H1 (cell line): ENCODE measurements around the gene PLCH2. TPM values are rescaled to one million over a fixed set of nuclear protein-coding genes. Genes with fewer than 3 reads are reported as not detected.

Experiments used
- CTCF ChIA-PET: fragments of 300-600 bp; sonication (Branson Sonifier 250); formaldehyde crosslinking; loops from one replicate; lab custom pipeline; 2021; ENCODE audit not compliant: partially characterized antibody; lab: Charles Lee
- POLR2A ChIA-PET: fragments of 300-600 bp; sonication (Branson Sonifier 250); formaldehyde crosslinking; loops from one replicate; lab custom pipeline; 2021; ENCODE audit warnings: inconsistent platforms; ENCODE audit not compliant: partially characterized antibody; lab: Charles Lee
- DNase-seq, 2 experiments: peaks; one replicate each; pipeline versions ENCODE4 v3.0.0 to v3.0.0-alpha.2; 2010 to 2022; ENCODE audit warnings: low spot score in 2 of 2, low read depth in 1 of 2, mixed read lengths in 1 of 2
- FAIRE-seq: peaks from 2 replicates; lab custom pipeline; 2011; peaks lifted over from hg19 to GRCh38; lab: Jason Lieb, UNC
- H2AFZ ChIP-seq: 2 replicates; pipeline ENCODE4 v1.8.1; 2012; ENCODE audit warnings: low read length, inconsistent platforms
- H2AK5ac ChIP-seq: 2 replicates; pipeline ENCODE4 v1.6.1; 2013; ENCODE audit warnings: low read depth, low read length
- H2BK120ac ChIP-seq: replicated peaks from 2 replicates; pipeline ENCODE3; 2013; ENCODE audit warnings: low read depth, low read length, inconsistent platforms
- H2BK12ac ChIP-seq: 2 replicates; pipeline ENCODE4 v1.6.1; 2013; ENCODE audit warnings: low read depth, low read length
- H2BK15ac ChIP-seq: 2 replicates; pipeline ENCODE4 v1.6.1; 2013; ENCODE audit warnings: low read length
- H2BK20ac ChIP-seq: 2 replicates; pipeline ENCODE4 v1.6.1; 2013; ENCODE audit warnings: low read length
- H2BK5ac ChIP-seq: 2 replicates; pipeline ENCODE4 v1.6.1; 2013; ENCODE audit warnings: low read depth, low read length
- H3K14ac ChIP-seq: 2 replicates; pipeline ENCODE4 v1.6.1; 2013; ENCODE audit warnings: inconsistent platforms; ENCODE audit not compliant: insufficient read length
- H3K18ac ChIP-seq: 2 replicates; pipeline ENCODE4 v1.6.1; 2013; ENCODE audit warnings: low read length; ENCODE audit errors: extremely low read depth
- H3K23ac ChIP-seq: 2 replicates; pipeline ENCODE4 v1.6.1; 2013; ENCODE audit warnings: inconsistent platforms; ENCODE audit not compliant: insufficient read length
- H3K23me2 ChIP-seq: 2 replicates; pipeline ENCODE4 v1.6.1; 2013; ENCODE audit warnings: low read depth, low read length
- H3K27ac ChIP-seq: 2 replicates; pipeline ENCODE4 v1.6.1; 2011; ENCODE audit warnings: low read depth, low read length, inconsistent platforms
- H3K27me3 ChIP-seq, 4 experiments: replicated peaks in 1 of 4; 1 replicate in 1 of 4; 2 replicates in 3 of 4; pipeline versions ENCODE4 v1.6.1 to v1.8.1; 2011 to 2013; ENCODE audit warnings: low read length in 3 of 4, mild to moderate bottlenecking in 3 of 4, inconsistent platforms in 2 of 4, mixed read lengths in 2 of 4, moderate library complexity in 1 of 4; ENCODE audit not compliant: control insufficient read depth in 3 of 4, insufficient read depth in 3 of 4; ENCODE audit errors: extremely low read depth in 1 of 4
- H3K36me3 ChIP-seq, 4 experiments: 2 replicates each; pipeline versions ENCODE4 v1.6.1 to v1.8.1; 2011 to 2013; ENCODE audit warnings: mild to moderate bottlenecking in 4 of 4, low read length in 3 of 4, moderate library complexity in 2 of 4, control low read depth in 1 of 4, inconsistent platforms in 1 of 4; ENCODE audit not compliant: insufficient read depth in 4 of 4, control insufficient read depth in 2 of 4
- H3K4ac ChIP-seq: replicated peaks from 2 replicates; pipeline ENCODE3; 2013; ENCODE audit warnings: low read length, low read depth, mixed read lengths, inconsistent platforms; ENCODE audit not compliant: insufficient read length
- H3K4me1 ChIP-seq, 4 experiments: replicated peaks in 1 of 4; 1 replicate in 1 of 4; 2 replicates in 3 of 4; pipeline versions ENCODE4 v1.6.1 to v1.8.1; 2011 to 2013; ENCODE audit warnings: low read length in 3 of 4, inconsistent platforms in 2 of 4, mixed read lengths in 1 of 4; ENCODE audit not compliant: insufficient read depth in 4 of 4, control insufficient read depth in 3 of 4
- H3K4me2 ChIP-seq, 2 experiments: 2 replicates each; pipeline versions ENCODE4 v1.6.1 to v1.8.1; 2011 to 2013; ENCODE audit warnings: low read depth in 2 of 2, low read length in 2 of 2, control low read depth in 1 of 2, inconsistent platforms in 1 of 2, mild to moderate bottlenecking in 1 of 2; ENCODE audit not compliant: insufficient read depth in 1 of 2
- H3K4me3 ChIP-seq, 4 experiments: fragments of 200-600, 300-600 bp in 1 of 4; sonication (generic), shearing (Covaris generic), sonication (Bioruptor Twin) in 1 of 4; 2 replicates each; pipeline versions ENCODE4 v1.5.1 to v1.8.1; 2011 to 2016; ENCODE audit warnings: low read length in 4 of 4, low read depth in 3 of 4, control low read depth in 2 of 4, inconsistent platforms in 2 of 4, mild to moderate bottlenecking in 2 of 4, mixed read lengths in 1 of 4, moderate library complexity in 1 of 4; ENCODE audit not compliant: insufficient read depth in 2 of 4; ENCODE audit errors: extremely low read depth in 1 of 4
- H3K56ac ChIP-seq: replicated peaks from 2 replicates; pipeline ENCODE3; 2013; ENCODE audit warnings: low read depth, mild to moderate bottlenecking, mixed read lengths, low read length, inconsistent platforms; ENCODE audit not compliant: insufficient read length
- H3K79me1 ChIP-seq: 2 replicates; pipeline ENCODE4 v1.6.1; 2013; ENCODE audit warnings: low read depth, low read length, control low read depth
- H3K79me2 ChIP-seq, 2 experiments: 2 replicates each; pipeline versions ENCODE4 v1.6.1 to v1.8.1; 2012 to 2013; ENCODE audit warnings: low read length in 2 of 2, mild to moderate bottlenecking in 2 of 2, inconsistent platforms in 1 of 2; ENCODE audit not compliant: insufficient read depth in 2 of 2, control insufficient read depth in 1 of 2
- H3K9ac ChIP-seq, 4 experiments: replicated peaks in 1 of 4; 1 replicate in 1 of 4; 2 replicates in 3 of 4; pipeline versions ENCODE4 v1.6.1 to v1.8.1; 2011 to 2013; ENCODE audit warnings: low read depth in 3 of 4, low read length in 3 of 4, control low read depth in 2 of 4, mild to moderate bottlenecking in 2 of 4, moderate library complexity in 2 of 4, inconsistent platforms in 1 of 4; ENCODE audit errors: extremely low read depth in 1 of 4
- H3K9me3 ChIP-seq, 2 experiments: 2 replicates each; pipeline versions ENCODE4 v1.6.1 to v1.8.1; 2012 to 2013; ENCODE audit warnings: mild to moderate bottlenecking in 2 of 2, moderate library complexity in 2 of 2, control low read depth in 1 of 2, inconsistent platforms in 1 of 2, low read depth in 1 of 2, low read length in 1 of 2, mixed read lengths in 1 of 2; ENCODE audit not compliant: insufficient read depth in 2 of 2
- H4K20me1 ChIP-seq, 2 experiments: replicated peaks in 1 of 2; 2 replicates each; pipeline versions ENCODE3 to v1.8.1; 2011 to 2013; ENCODE audit warnings: inconsistent platforms in 2 of 2, low read length in 2 of 2, mild to moderate bottlenecking in 1 of 2; ENCODE audit not compliant: insufficient read depth in 2 of 2, control insufficient read depth in 1 of 2
- H4K5ac ChIP-seq: 2 replicates; pipeline ENCODE4 v1.6.1; 2013; ENCODE audit warnings: low read length, low read depth, mixed read lengths, inconsistent platforms; ENCODE audit not compliant: insufficient read length
- H4K8ac ChIP-seq: 2 replicates; pipeline ENCODE4 v1.8.0; 2013; ENCODE audit warnings: mild to moderate bottlenecking, moderate library complexity, low read length, inconsistent platforms; ENCODE audit not compliant: insufficient read depth; ENCODE audit errors: extremely low read depth
- H4K91ac ChIP-seq: replicated peaks from 2 replicates; pipeline ENCODE3; 2013; ENCODE audit warnings: low read length, mixed read lengths, inconsistent platforms; ENCODE audit not compliant: insufficient read length
- ASH2L ChIP-seq: fragments of 200-600, 300-600 bp; sonication (generic); IDR thresholded peaks from one replicate; pipeline ENCODE4 v1.7.1; 2017; ENCODE audit warnings: low read length
- CEBPB ChIP-seq: IDR thresholded peaks from 2 replicates; pipeline ENCODE4 v1.6.1; 2012; ENCODE audit warnings: low read depth, low read length
- EGR1 ChIP-seq: IDR thresholded peaks from 2 replicates; pipeline ENCODE4 v1.6.1; 2011; ENCODE audit warnings: low read depth, low read length, borderline replicate concordance
- EZH2 ChIP-seq: fragments of 200-600 bp; sonication (generic); IDR thresholded peaks from 2 replicates; pipeline ENCODE4 v1.7.1; 2012; ENCODE audit warnings: low read depth, mild to moderate bottlenecking, moderate library complexity, low read length, inconsistent platforms; ENCODE audit not compliant: severe bottlenecking
- RAD21 ChIP-seq, 2 experiments: IDR thresholded peaks in 1 of 2; conservative IDR thresholded peaks in 1 of 2; 2 replicates each; pipeline ENCODE4 v1.6.1; 2011; ENCODE audit warnings: low read depth in 2 of 2, low read length in 2 of 2, improper control_type of control experiment in 1 of 2, inconsistent platforms in 1 of 2, mild to moderate bottlenecking in 1 of 2, moderate library complexity in 1 of 2
- RFX5 ChIP-seq: IDR thresholded peaks from 2 replicates; pipeline ENCODE4 v1.6.1; 2011; ENCODE audit warnings: low read depth, low read length, improper control_type of control experiment, borderline replicate concordance
- SAP30 ChIP-seq: fragments of 300-600 bp; sonication (generic); IDR thresholded peaks from 2 replicates; pipeline ENCODE4 v1.7.1; 2012; ENCODE audit warnings: low read length, moderate library complexity, mild to moderate bottlenecking, inconsistent platforms; ENCODE audit not compliant: insufficient read depth, insufficient replicate concordance
- SIN3A ChIP-seq, 2 experiments: IDR thresholded peaks in 1 of 2; conservative IDR thresholded peaks in 1 of 2; 2 replicates each; pipeline ENCODE4 v1.6.1; 2011 to 2012; ENCODE audit warnings: low read length in 2 of 2, improper control_type of control experiment in 1 of 2, low read depth in 1 of 2, mild to moderate bottlenecking in 1 of 2
- TBP ChIP-seq: IDR thresholded peaks from 2 replicates; pipeline ENCODE4 v1.6.1; 2011; ENCODE audit warnings: low read depth, low read length, improper control_type of control experiment
- WGBS, 2 experiments: shearing (Covaris generic) in 1 of 2; methylation state at CpG; one replicate each; pipeline versions ENCODE4 v1.1.6 to v1.1.7; 2013 to 2015; ENCODE audit warnings: low lambda C conversion rate in 2 of 2, mixed read lengths in 2 of 2, inconsistent platforms in 1 of 2, low coverage in 1 of 2, missing lambda C conversion rate in 1 of 2; ENCODE audit not compliant: insufficient replicate concordance in 2 of 2, insufficient coverage in 1 of 2, insufficient read length in 1 of 2; ENCODE audit errors: extremely low coverage in 1 of 2, missing lambda C conversion rate in 1 of 2; 5-methylcytosine and 5-hydroxymethylcytosine counted together
- polyA plus RNA-seq, 7 experiments: library from polyadenylated mRNA; depleted of rRNA in 3 of 7; stranded (reverse) in 5 of 7; unstranded in 2 of 7; fragments of >200 nt in 5 of 7; fragments of 200-250 nt in 2 of 7; gene quantifications; 1 replicate in 5 of 7; 2 replicates in 1 of 7; 4 replicates in 1 of 7; pipeline versions ENCODE4 v1.2.1 to v1.2.3, GENCODE V29; 2011 to 2013; ENCODE audit warnings: missing spikeins in 2 of 7, mixed read lengths in 2 of 7
- total RNA-seq: library from RNA; stranded (reverse); fragmentation: NEBNext Ultra II Directional; extraction: Animal tissue kit (Norgen Biotek cat#: 25700); gene quantifications from 2 replicates; pipeline ENCODE4 v1.2.1, GENCODE V29; 2021
- TF ChIP-seq, protein P1 (sequence below), 3 experiments: IDR thresholded peaks; 1 replicate in 2 of 3; 2 replicates in 1 of 3; pipeline versions ENCODE4 v1.5.1 to v1.6.1; 2011; ENCODE audit warnings: low read length in 3 of 3, mild to moderate bottlenecking in 3 of 3, inconsistent platforms in 2 of 3, low read depth in 1 of 3, moderate library complexity in 1 of 3; ENCODE audit not compliant: insufficient read depth in 1 of 3; ENCODE audit errors: control extremely low read depth in 1 of 3

The PLCH2 gene
- total and polyA plus RNA-seq, 2 of the 8 experiments (the other 6 are each of a cell fraction or from before 2014, with no cell fraction given) = 0.14 to 0.19 TPM

GRCh38 chr1:2435091-2435490 lies 41.0 kb upstream of the PLCH2 start:
- H2BK12ac ChIP-seq = no peak overlapping the region
- no peak overlapping the region for H2AK5ac ChIP-seq
- no peak overlapping the region for H2BK5ac ChIP-seq
- POLR2A ChIA-PET = interaction anchor here (1.2 kb wide), 1 partner anchor 33 kb away, joined by 3 read pairs; no protein-coding TSS in a partner anchor
- no peak overlapping the region for H4K91ac ChIP-seq
- no peak overlapping the region for H3K4me3 ChIP-seq
- H2BK15ac ChIP-seq = no peak overlapping the region
- no peaks in the 10 kb centered on the region for H3K4me1 ChIP-seq
- no peaks in the 10 kb centered on the region; a peak in 2 of 7 replicates for H3K27me3 ChIP-seq
- peak overlapping the region; percentile 55 for H3K14ac ChIP-seq
- H3K36me3 ChIP-seq = no peaks in the 10 kb centered on the region
- H3K23me2 ChIP-seq = no peaks in the 10 kb centered on the region
- H2BK20ac ChIP-seq = no peak overlapping the region
- DNase-seq = no peak
- no peak overlapping the region for H3K4ac ChIP-seq
- peak overlapping the region; percentile 51 for H4K8ac ChIP-seq
- H3K79me1 ChIP-seq = no peaks in the 10 kb centered on the region
- H3K9me3 ChIP-seq = peaks cover 0 to 4% of the 10 kb centered on the region in 2 experiments; a peak in 1 of 4 replicates
- no peak overlapping the region for H3K56ac ChIP-seq
- no peak overlapping the region for H3K27ac ChIP-seq
- no peak overlapping the region for H2AFZ ChIP-seq
- H3K4me2 ChIP-seq = no peak overlapping the region
- H3K79me2 ChIP-seq = no peaks in the 10 kb centered on the region
- FAIRE-seq = no peak
- H4K20me1 ChIP-seq = peaks cover 0 to 1% of the 10 kb centered on the region in 2 experiments
- no peak overlapping the region for H3K23ac ChIP-seq
- H4K5ac ChIP-seq = no peak overlapping the region
- 86% methylated on average over 9 of the region's 9 CpGs; no CpG with 5 or more reads in 1 of the 2 experiments for WGBS, 2 experiments
- CTCF ChIA-PET = interaction anchor here (1.0 to 2.0 kb wide), 3 partner anchors 19 to 89 kb away, joined by 3 to 4 read pairs (median 4); no protein-coding TSS in a partner anchor
- H3K9ac ChIP-seq = no peak overlapping the region
- H2BK120ac ChIP-seq = no peak overlapping the region
- H3K18ac ChIP-seq = no peak overlapping the region
- no peak for TF ChIP-seq SIN3A (conservative IDR thresholded peaks at IDR 0.05 in 1 of 2, IDR thresholded peaks at IDR 0.05 in 1 of 2; ENCODE audit: low read depth in 1 of 2, low read length in 2 of 2)
- no peak for TF ChIP-seq CEBPB
- TF ChIP-seq, protein P1, sequence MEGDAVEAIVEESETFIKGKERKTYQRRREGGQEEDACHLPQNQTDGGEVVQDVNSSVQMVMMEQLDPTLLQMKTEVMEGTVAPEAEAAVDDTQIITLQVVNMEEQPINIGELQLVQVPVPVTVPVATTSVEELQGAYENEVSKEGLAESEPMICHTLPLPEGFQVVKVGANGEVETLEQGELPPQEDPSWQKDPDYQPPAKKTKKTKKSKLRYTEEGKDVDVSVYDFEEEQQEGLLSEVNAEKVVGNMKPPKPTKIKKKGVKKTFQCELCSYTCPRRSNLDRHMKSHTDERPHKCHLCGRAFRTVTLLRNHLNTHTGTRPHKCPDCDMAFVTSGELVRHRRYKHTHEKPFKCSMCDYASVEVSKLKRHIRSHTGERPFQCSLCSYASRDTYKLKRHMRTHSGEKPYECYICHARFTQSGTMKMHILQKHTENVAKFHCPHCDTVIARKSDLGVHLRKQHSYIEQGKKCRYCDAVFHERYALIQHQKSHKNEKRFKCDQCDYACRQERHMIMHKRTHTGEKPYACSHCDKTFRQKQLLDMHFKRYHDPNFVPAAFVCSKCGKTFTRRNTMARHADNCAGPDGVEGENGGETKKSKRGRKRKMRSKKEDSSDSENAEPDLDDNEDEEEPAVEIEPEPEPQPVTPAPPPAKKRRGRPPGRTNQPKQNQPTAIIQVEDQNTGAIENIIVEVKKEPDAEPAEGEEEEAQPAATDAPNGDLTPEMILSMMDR (IDR thresholded peaks at IDR 0.05; ENCODE audit: control extremely low read depth in 1 of 3, insufficient read depth in 1 of 3, low read depth in 1 of 3, low read length in 3 of 3) = no peak
- no peak for TF ChIP-seq RFX5
- no peak for TF ChIP-seq EGR1
- TF ChIP-seq RAD21 (IDR thresholded peaks at IDR 0.05 in 1 of 2, conservative IDR thresholded peaks at IDR 0.05 in 1 of 2; ENCODE audit: low read depth in 2 of 2, low read length in 2 of 2) = no peak
- TF ChIP-seq SAP30 = no peak
- TF ChIP-seq EZH2 = no peak
- TF ChIP-seq ASH2L = no peak
- TF ChIP-seq TBP = no peak
